OCI-LY7 (cell line): ENCODE data around the gene MT1HL1. TPM values are rescaled to one million over a fixed set of nuclear protein-coding genes. Genes with fewer than 3 reads are reported as not detected.

Source experiments
- BruUV-seq: library from RNA; stranded (reverse); fragments of 400-500 nt; replicated peaks from 2 replicates; lab custom pipeline; 2021; lab: Mats Ljungman, UMichigan
- CTCF ChIA-PET: fragments of 300-600 bp; sonication (Branson Sonifier 250); formaldehyde crosslinking; loops from one replicate; lab custom pipeline; 2022; ENCODE audit warnings: antibody characterized with exemption; ENCODE audit not compliant: unreplicated experiment; lab: Charles Lee
- POLR2A ChIA-PET: fragments of 300-600 bp; sonication (Branson Sonifier 250); formaldehyde crosslinking; loops from one replicate; lab custom pipeline; 2022; ENCODE audit warnings: antibody characterized with exemption; lab: Charles Lee
- DNase-seq: peaks from one replicate; pipeline ENCODE4 v3.0.0-alpha.2; 2015; ENCODE audit warnings: low spot score
- H2AFZ ChIP-seq: fragments of 200-600 bp; sonication (generic), shearing (Covaris generic); 2 replicates; pipeline ENCODE4 v1.6.1; 2014; ENCODE audit warnings: mild to moderate bottlenecking, antibody characterized with exemption, low read length, moderate library complexity
- H3K27ac ChIP-seq: fragments of 200-600 bp; sonication (generic); 2 replicates; pipeline ENCODE4 v1.5.1; 2014; ENCODE audit warnings: mixed run types, low read depth, mild to moderate bottlenecking, moderate library complexity, low read length, inconsistent platforms; ENCODE audit not compliant: poor library complexity, severe bottlenecking
- H3K36me3 ChIP-seq: fragments of 200-600 bp; sonication (generic); 2 replicates; pipeline ENCODE4 v1.6.1; 2014; ENCODE audit warnings: mild to moderate bottlenecking, antibody characterized with exemption, low read length, moderate library complexity, mixed read lengths; ENCODE audit not compliant: insufficient read depth
- H3K4me1 ChIP-seq: fragments of 200-600 bp; sonication (generic); 2 replicates; pipeline ENCODE4 v1.5.1; 2014; ENCODE audit warnings: mild to moderate bottlenecking, low read length; ENCODE audit not compliant: insufficient read depth, poor library complexity, severe bottlenecking
- H3K4me2 ChIP-seq: fragments of 200-600 bp; sonication (generic); 2 replicates; pipeline ENCODE4 v1.6.1; 2014; ENCODE audit warnings: mild to moderate bottlenecking, low read length
- H3K4me3 ChIP-seq: fragments of 200-600 bp; sonication (generic); 2 replicates; pipeline ENCODE4 v1.5.1; 2014; ENCODE audit warnings: mild to moderate bottlenecking, low read depth, low read length; ENCODE audit not compliant: poor library complexity, severe bottlenecking
- H3K79me2 ChIP-seq: fragments of 200-600 bp; sonication (generic); 2 replicates; pipeline ENCODE4 v1.6.1; 2016; ENCODE audit warnings: low read depth, mild to moderate bottlenecking, low read length, moderate library complexity, mixed read lengths; ENCODE audit not compliant: insufficient read depth
- H3K9me2 ChIP-seq: fragments of 200-600 bp; sonication (generic); 2 replicates; pipeline ENCODE4 v1.6.1; 2016; ENCODE audit warnings: mild to moderate bottlenecking, low read length, mixed read lengths; ENCODE audit not compliant: insufficient read depth
- H3K9me3 ChIP-seq: fragments of 200-600 bp; sonication (generic); 2 replicates; pipeline ENCODE4 v1.6.1; 2014; ENCODE audit warnings: mild to moderate bottlenecking, mixed run types, low read length, mixed read lengths
- H4K20me1 ChIP-seq: fragments of 200-600 bp; sonication (generic); 2 replicates; pipeline ENCODE4 v1.6.1; 2014; ENCODE audit warnings: mild to moderate bottlenecking, antibody characterized with exemption, low read length, moderate library complexity, mixed read lengths; ENCODE audit not compliant: insufficient read depth
- CTCF ChIP-seq: fragments of 200-600 bp; sonication (generic); conservative IDR thresholded peaks from 2 replicates; pipeline ENCODE4 v1.5.1; 2014; ENCODE audit warnings: mild to moderate bottlenecking, antibody characterized with exemption, low read length, moderate library complexity, mixed read lengths
- EZH2phosphoT487 ChIP-seq: fragments of 200-600 bp; sonication (generic); IDR thresholded peaks from 2 replicates; pipeline ENCODE4 v1.6.1; 2018; ENCODE audit warnings: low read depth, borderline replicate concordance, mild to moderate bottlenecking, mixed run types, antibody characterized with exemption, low read length, moderate library complexity, mixed read lengths
- intact Hi-C: fragments of 100-400 bp; cut with micrococcal nuclease; formaldehyde crosslinking; loops from one replicate; pipeline ENCODE4 v1.10.0; 2022; ENCODE audit not compliant: unreplicated experiment
- total RNA-seq, 2 experiments: library from RNA; depleted of rRNA in 1 of 2; stranded (reverse); fragments of >200 nt in 1 of 2; shearing (Covaris generic) in 1 of 2; gene quantifications; 2 replicates each; pipeline ENCODE4 v1.2.3, GENCODE V29; 2014 to 2022

Gene MT1HL1
- total RNA-seq, 2 experiments from 2014 or later: not detected

- CTCF ChIA-PET: no interaction called here
- no peak overlapping the region for H2AFZ ChIP-seq
- no peak overlapping the region for H3K27ac ChIP-seq
- H3K4me3 ChIP-seq: no peak overlapping the region
- DNase-seq: no peak
- BruUV-seq: no TSS peak
- no peak for TF ChIP-seq CTCF
- TF ChIP-seq EZH2phosphoT487: no peak
- no peaks in the 10 kb centered on the region for H3K36me3 ChIP-seq
- H3K4me2 ChIP-seq: no peak overlapping the region
- H3K9me3 ChIP-seq: no peaks in the 10 kb centered on the region
- no peaks in the 10 kb centered on the region for H3K9me2 ChIP-seq
- POLR2A ChIA-PET: no interaction called here
- no peaks in the 10 kb centered on the region for H3K79me2 ChIP-seq
- H4K20me1 ChIP-seq: no peaks in the 10 kb centered on the region
- intact Hi-C loops: no loop called here
- no peaks in the 10 kb centered on the region for H3K4me1 ChIP-seq
Measured at GRCh38 chr1:237011432-237011831, 7.2 kb upstream of the MT1HL1 start.

DNA sequence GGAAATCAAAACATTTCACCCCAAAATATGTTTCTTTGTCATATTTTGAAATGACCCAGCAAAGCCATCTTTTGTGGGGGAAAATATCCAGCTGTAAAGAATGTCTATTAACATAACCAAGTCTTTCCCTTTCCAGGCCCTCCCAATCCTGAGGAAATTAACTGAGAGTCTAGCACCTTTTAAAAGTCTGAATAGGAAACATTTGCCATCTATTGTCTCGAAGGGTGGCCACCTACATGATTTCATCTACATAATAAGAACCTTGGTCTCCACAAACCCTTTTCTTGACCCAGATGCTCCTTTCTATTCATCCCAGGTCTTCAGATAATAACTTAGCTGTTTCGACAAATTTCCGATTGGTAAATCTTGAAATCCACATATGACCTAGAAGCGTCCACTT is 5.4 kb upstream of the MT1HL1 start:
- Histone ChIP-seq H3K4me3 (no peak overlapping the region), H3K4me2 (no peak overlapping the region), H3K9me2 (no peaks in the 10 kb centered on the region), H3K36me3 (no peaks in the 10 kb centered on the region), H3K79me2 (no peaks in the 10 kb centered on the region), H2AFZ (no peak overlapping the region), H3K4me1 (no peaks in the 10 kb centered on the region), H3K27ac (no peak overlapping the region), H4K20me1 (no peaks in the 10 kb centered on the region), H3K9me3 (no peaks in the 10 kb centered on the region)
- ChIA-PET POLR2A (no interaction called here), CTCF (no interaction called here)
- TF ChIP-seq EZH2phosphoT487 (no peak), CTCF (no peak)
- BruUV-seq: no TSS peak
- no peak for DNase-seq
- intact Hi-C loops: no loop called here

- no TSS peak for BruUV-seq
- POLR2A ChIA-PET: no interaction called here
- intact Hi-C loops: no loop called here
- no peak overlapping the region for H3K4me3 ChIP-seq
- TF ChIP-seq CTCF: no peak
- TF ChIP-seq EZH2phosphoT487: no peak
- no peak overlapping the region for H3K4me2 ChIP-seq
- DNase-seq: no peak
- no peak overlapping the region for H2AFZ ChIP-seq
- no peak overlapping the region for H3K27ac ChIP-seq
- H4K20me1 ChIP-seq: no peaks in the 10 kb centered on the region
- H3K9me2 ChIP-seq: no peaks in the 10 kb centered on the region
- H3K79me2 ChIP-seq: no peaks in the 10 kb centered on the region
- no peaks in the 10 kb centered on the region for H3K4me1 ChIP-seq
- CTCF ChIA-PET: no interaction called here
- no peaks in the 10 kb centered on the region for H3K9me3 ChIP-seq
- H3K36me3 ChIP-seq: no peaks in the 10 kb centered on the region
Measured at GRCh38 chr1:237007147-237007881, 3.1 kb upstream of the MT1HL1 start.
